Glomerular visceral epithelial cell (primary cell): Measurements from ENCODE around the gene SIX3.
A peak's percentile ranks its signal among the peaks of the same experiment; 100 is the strongest.

ENCODE experiments used
- DNase-seq: peaks from one replicate; pipeline ENCODE4 v3.0.0-alpha.2; 2016; ENCODE audit errors: extremely low spot score

The SIX3 gene

GRCh38 chr2:44941551-44942234 lies at the start of gene SIX3:
SIX3 (plus strand) TSS chr2:44941702; CDS start chr2:44942105, 403 bp downstream.
- DNase-seq, result no peak

DNA sequence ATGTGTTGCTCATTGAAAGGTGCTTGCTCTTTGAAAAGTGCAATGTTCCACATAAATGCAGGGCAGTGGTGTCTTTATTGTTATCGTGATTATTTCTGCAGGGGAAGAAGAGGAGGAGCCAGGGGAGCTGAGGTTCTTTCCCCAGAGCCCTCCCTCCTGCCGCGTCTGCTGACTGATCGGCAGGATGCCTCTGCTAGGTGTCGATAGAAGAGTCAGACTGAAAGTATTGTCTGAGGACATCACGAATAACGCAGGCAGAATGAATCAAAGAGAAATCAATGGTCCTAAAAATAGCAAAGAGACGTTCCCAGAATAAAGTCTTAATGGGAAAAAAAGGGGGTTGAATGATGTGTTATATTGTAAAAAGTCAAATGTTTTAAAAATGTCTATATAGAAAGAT lies 47.4 kb upstream of the SIX3 start:
- no peak for DNase-seq

DNA sequence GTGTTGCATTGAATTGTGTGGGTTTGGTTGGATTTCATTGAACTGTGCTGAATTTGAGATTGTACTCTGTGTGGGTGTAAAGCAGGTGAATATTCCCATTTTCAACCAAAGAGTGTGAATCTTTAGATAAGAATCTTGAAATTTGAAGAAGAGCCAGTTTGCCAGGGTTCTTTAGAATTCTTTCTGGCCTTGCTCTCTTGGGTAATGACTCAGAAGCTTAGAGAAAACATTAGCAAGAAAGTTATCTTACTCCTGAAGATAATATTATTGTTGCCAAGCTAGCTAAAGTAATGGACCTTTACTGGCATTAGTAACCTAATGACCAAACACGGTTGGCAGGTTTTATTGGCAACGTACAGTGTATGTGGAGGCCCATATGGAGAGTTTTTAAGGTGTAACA lies 46.4 kb upstream of the SIX3 start:
- no peak for DNase-seq

DNA sequence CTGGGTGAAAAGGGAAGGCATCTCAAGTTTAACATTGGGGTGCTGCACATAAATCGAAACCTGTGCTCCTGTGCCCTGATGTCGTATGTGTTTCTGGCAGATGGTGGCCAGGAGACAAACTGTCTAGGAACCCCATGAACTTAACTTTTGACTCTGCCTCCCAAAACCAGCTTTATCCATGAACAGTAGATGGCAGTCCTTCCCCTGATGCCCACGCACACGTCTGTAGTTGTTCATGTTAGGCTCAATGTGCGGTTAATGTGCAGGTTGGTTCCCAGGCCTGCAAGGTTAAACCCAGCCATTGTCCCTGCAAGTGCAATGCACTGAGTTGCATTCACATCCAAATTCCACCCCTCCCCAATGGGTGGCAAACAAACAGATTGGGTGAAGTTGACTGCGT lies 44.1 kb upstream of the SIX3 start:
- DNase-seq, result no peak

- no peak for DNase-seq
These were observed 39.0 kb upstream of the SIX3 start for GRCh38 chr2:44902217-44903137.

- DNase-seq, result no peak
These were observed 36.9 kb upstream of the SIX3 start for GRCh38 chr2:44904578-44904977.

DNA sequence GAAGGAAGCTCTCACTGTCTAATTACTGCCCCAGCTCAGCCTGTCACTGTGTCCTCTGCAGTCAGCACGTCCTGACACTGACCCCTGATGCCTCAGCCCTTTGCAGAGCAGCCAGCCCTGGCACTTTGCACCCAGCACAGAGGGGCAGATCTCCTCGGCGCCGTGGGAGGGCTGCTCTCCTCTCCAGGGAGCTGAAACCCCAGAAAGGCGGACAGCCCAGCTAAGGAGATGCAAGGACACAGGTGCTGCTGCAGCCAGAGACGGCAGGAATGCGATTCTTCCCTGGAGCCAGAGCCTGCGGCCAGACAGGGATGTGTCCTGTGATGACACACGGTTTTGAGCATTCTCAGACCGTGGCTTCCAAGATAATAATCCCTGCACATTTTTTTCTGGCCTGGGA lies 34.5 kb upstream of the SIX3 start:
- peak; percentile 28 for DNase-seq

- DNase-seq, result no peak
These were observed 31.7 kb upstream of the SIX3 start for GRCh38 chr2:44909831-44910230.

- DNase-seq, result peak; percentile 49
These were observed 28.8 kb upstream of the SIX3 start for GRCh38 chr2:44912660-44913059.

GRCh38 chr2:44916291-44916690 lies 25.2 kb upstream of the SIX3 start:
- peak; percentile 70 for DNase-seq

- peak; percentile 89 for DNase-seq
These were observed 23.3 kb upstream of the SIX3 start for GRCh38 chr2:44918095-44918775.

DNA sequence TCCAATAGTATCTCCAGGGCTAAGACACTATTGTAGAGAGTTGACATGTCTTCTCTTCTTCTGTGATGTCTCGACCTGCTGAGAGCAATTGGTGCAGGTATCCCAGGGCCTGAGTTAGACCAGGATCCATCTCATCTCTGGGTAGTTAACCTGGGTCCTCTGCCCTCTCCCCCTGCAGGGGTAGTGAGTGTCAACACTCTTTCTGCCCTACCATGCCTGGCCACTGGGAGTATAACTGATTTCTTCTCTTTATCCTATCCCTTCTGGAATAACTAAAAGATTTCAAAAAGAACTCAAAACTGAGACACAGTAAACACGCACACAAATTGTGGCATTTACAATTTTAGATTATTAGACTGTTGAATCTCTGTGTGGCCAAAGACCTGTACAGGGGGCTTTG lies 20.8 kb upstream of the SIX3 start:
- no peak for DNase-seq

GRCh38 chr2:44922776-44923175 lies 18.7 kb upstream of the SIX3 start:
- no peak for DNase-seq

GRCh38 chr2:44925561-44926136 lies 15.9 kb upstream of the SIX3 start:
- DNase-seq, result no peak

DNA sequence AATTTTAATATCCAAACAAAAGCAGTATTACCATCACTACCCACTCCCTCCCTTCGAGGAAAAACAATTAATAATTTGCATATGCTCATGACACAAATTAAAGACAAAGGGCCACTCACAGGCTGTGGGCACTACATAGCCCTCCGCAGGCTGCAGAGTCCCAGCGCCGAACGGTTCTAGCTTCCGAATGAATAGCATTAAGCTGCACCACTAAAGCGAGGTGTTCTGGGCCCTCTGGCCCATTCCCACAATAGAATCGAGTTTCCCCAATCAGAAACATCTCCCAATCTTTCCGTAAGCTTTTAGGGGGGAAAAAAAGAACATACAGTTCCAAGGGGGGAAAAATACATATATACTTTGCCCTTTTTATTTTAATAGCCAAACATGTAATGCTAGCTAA lies 14.5 kb upstream of the SIX3 start:
- no peak for DNase-seq

GRCh38 chr2:44927985-44928482 lies 13.5 kb upstream of the SIX3 start:
- DNase-seq, result no peak

DNA sequence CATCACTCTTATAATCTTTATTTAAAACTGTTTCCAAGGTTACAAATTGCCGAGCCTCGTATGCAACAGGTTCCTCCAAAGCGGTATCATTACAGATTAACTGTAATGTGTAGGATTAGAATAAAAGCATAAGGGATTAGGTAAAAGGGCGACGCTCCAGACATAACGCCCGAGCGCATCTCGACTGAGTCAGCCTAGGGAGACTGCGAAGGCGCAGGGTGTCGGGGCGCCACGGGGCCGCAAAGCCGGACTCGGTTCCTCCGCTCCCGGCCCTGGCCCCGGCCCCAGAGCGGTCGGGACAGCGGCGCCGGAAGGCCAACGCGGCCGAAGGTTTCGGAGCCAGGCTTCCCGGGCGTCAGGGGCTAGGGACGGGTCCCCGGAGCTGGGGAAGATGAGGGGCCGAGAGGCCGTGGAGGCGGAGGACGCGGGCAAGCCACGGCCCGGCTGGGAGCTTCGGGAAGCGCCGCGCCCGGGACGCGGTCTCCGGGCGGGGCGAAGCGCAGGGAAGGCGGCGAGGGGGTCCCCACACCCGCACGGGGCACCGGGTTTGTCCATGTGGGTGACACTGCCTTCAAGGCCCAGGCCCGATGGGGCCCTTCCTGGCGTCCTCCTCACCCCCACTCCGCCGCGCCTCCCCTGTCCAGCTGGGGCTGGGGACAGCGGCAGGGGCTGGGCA lies 12.9 kb upstream of the SIX3 start:
- DNase-seq, result no peak

DNA sequence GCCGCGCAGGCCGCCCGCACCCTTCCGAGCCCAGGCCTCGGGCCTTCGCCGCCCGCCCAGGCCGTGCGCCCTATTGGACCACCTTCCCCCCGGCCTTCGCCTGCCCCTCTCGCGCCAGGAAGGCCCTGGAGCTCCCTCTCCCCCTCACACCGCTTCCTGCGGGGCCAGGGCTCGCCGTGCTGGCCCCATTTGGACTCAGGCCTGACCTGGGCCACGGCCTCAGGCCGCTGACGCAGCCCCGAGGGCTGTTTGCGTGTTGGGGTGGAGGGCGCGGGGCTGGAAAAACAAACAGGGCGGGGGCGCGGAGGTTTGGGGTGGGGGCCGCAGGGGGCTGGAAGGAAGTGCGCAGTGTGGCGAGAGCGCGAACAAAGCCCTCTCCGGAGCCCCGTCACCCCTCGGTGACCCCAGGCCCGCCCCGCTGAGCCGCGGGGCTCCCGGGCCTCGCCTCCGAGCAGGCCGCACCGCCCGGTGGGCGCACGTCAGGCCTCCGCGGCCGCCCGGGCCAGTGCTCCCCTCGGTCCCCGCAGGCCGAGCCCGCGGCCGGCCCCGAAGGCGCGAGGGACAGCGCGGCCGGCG lies 12.3 kb upstream of the SIX3 start:
- no peak for DNase-seq

DNA sequence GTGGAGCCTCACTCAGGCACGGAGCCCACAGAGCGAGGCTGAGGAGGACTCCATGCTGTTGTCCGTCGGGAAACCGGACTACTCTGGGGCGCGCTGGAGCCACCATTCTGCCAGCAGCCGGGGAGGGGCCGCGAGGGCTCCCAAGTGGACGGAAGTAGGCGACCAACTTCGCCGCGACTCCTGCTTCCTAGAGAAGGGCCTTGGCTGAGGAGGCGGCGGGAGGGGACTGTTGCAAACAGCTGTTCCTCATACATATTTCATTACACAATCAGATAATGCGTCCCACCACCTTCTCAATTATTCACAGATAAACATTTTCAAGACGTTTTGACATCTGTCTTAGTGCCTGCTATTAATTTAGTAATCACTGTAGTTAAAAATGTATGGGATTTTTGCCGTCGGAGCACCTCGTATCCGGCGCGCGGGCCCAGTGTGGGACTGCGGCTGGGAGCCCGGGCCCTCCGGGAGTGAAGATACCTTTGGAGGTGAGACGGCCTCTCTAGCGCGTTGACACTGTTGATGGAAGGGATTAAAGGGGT lies 11.7 kb upstream of the SIX3 start:
- no peak for DNase-seq

DNA sequence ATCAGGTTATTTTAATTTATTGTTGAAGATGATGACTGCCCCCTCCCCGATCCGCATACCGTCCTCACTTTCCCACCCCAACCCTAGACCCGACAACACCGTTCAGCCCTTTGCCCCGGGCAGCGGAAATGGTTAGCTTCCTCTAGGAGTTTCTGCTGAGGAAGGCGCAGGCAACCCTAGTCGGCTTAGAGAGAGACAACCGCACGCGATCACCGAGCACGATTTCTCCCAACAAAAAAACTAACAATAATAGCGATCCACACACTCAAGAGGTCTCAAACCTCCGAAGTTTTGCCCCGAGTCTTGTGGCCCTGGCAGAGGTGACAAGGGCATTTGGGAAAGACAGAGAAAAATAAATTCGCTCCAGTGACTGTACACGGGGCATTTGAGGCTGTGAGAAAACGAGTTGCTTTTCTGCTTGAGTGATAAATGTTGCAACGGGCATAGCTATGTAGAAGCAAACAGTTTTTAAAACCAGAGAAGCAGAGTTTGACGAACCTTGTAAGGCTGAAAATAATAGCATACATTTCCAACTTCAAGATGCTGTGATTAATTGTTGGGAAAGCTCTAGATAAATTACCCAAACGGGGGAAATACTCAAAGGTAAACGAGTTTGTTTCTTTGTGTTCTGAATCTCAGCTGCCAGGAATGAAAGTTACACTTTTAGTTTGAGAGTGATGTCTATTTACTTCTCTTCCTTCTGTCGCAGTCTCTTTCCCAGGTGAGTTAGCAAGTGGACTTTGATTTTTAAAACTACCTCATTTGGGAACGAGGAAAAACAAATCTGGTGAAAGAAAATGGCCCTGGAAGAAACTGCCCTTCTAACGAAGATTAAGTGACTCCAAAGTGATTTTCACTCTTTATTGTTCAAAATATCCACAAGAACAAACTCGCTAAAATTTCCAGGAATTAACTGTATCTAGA lies 11.0 kb upstream of the SIX3 start:
- DNase-seq, result no peak
